VCaP (cell line): ENCODE measurements around the gene ARID1B.

ENCODE experiments used
- H3K27ac ChIP-seq: fragments of 450-650 bp; 2 replicates; pipeline ENCODE4 v1.5.1; 2017
- TF ChIP-seq, protein P1 (sequence below): fragments of 450-650 bp; conservative IDR thresholded peaks from 2 replicates; pipeline ENCODE4 v1.5.1; 2017; ENCODE audit warnings: mild to moderate bottlenecking, moderate library complexity

The ARID1B gene

GRCh38 chr6:156946370-156946936, 169.3 kb downstream of the ARID1B start:
- TF ChIP-seq, protein P1, sequence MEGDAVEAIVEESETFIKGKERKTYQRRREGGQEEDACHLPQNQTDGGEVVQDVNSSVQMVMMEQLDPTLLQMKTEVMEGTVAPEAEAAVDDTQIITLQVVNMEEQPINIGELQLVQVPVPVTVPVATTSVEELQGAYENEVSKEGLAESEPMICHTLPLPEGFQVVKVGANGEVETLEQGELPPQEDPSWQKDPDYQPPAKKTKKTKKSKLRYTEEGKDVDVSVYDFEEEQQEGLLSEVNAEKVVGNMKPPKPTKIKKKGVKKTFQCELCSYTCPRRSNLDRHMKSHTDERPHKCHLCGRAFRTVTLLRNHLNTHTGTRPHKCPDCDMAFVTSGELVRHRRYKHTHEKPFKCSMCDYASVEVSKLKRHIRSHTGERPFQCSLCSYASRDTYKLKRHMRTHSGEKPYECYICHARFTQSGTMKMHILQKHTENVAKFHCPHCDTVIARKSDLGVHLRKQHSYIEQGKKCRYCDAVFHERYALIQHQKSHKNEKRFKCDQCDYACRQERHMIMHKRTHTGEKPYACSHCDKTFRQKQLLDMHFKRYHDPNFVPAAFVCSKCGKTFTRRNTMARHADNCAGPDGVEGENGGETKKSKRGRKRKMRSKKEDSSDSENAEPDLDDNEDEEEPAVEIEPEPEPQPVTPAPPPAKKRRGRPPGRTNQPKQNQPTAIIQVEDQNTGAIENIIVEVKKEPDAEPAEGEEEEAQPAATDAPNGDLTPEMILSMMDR = no peak
- H3K27ac ChIP-seq = no peak overlapping the region

- H3K27ac ChIP-seq = no peak overlapping the region
- TF ChIP-seq, protein P1 = no peak
Measured at GRCh38 chr6:156948277-156948676, 171.1 kb downstream of the ARID1B start.

- TF ChIP-seq, protein P1 = no peak
- H3K27ac ChIP-seq = no peak overlapping the region
Measured at GRCh38 chr6:156948807-156949206, 171.6 kb downstream of the ARID1B start.

- TF ChIP-seq, protein P1 = no peak
- no peak overlapping the region for H3K27ac ChIP-seq
Measured at GRCh38 chr6:156949376-156949775, 172.2 kb downstream of the ARID1B start.

GRCh38 chr6:156950084-156950483, 172.9 kb downstream of the ARID1B start:
- H3K27ac ChIP-seq = no peak overlapping the region
- TF ChIP-seq, protein P1 = no peak

GRCh38 chr6:156950531-156950930, 173.4 kb downstream of the ARID1B start:
- H3K27ac ChIP-seq = no peak overlapping the region
- TF ChIP-seq, protein P1 = no peak

DNA sequence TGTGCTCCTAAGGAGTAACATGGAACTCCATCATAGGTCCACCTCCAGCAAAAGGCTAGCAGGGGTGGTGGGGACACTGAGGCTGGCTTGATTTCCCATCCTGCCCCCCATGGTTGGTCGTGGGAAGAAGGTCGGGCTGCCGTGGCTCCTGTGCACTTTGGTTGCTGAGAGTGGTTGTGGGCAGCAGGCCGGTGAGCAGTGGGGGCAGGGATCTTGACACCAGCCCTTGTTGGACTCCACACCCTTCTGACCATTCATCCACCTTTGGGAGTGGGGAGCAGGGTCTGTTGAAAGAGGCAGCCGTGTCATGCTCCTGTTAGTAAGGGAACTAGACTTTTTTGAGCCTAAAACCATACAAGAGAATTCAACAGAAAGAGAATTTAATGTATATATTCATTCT, 175.2 kb downstream of the ARID1B start:
- H3K27ac ChIP-seq = peak overlapping the region; percentile 90
- TF ChIP-seq, protein P1 = no peak

DNA sequence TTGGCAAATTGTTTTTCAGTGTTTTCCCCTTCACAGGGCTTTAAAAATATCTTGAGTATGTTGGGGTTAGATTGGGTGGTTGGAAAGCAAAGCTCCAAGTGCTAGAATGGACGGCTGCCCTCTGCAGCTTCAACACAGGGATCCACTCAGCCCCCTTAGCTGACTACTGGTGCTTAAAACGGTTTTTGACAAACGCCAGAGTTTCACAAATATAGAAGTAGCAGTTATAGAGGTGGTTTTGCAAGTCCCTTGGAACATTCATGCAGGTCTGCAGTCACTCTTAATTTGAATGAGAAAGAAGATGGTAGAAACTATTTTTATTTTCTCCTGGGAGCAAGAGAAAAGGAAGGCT, 175.9 kb downstream of the ARID1B start:
- H3K27ac ChIP-seq = peak overlapping the region; percentile 90
- TF ChIP-seq, protein P1 = no peak
